GM19025 (cell line): ENCODE data around the gene KIAA1755.

Experiments used
- ATAC-seq: cut with Tn5 transposase; IDR thresholded peaks from one replicate; pipeline ENCODE4 v1.9.1; 2021; ENCODE audit warnings: mild to moderate bottlenecking, low read depth, moderate library complexity; ENCODE audit not compliant: unreplicated experiment

The KIAA1755 gene

DNA sequence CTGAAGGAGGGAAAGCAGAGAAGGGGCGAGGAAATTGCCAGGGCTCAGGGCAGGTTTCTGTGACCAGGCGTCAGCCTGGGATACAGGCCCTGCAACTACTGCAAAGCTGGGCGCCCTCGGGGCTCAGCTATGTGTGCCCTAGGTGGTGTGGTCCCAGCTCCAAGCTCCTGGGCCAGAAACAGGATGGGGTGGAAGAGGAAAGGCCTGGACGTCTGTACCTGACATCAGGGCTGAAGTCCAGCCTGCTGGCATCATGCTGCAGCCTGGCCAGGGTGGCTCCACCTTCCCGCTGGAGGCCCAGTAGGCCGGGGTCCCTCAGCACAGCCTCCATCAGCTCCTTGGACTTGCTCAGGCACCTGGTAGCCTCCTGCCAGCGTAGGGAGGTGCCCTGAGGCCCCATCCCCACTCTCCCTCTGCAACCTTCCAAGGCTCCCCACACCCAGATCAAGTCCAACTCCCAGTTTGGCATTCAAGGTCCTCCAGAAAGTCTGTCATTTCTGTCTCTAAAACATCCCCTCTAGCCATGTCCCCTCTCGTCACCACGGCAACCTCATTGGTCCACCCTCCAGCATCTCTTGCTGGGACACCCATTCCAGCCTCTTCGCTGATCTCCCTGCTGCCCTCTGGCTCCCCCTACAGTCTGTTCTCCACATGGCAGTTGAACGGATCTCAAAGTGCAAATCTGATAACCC, 38.2 kb downstream of the KIAA1755 start:
- no peak for ATAC-seq

GRCh38 chr20:38221119-38221589, 39.4 kb downstream of the KIAA1755 start:
- no peak for ATAC-seq

DNA sequence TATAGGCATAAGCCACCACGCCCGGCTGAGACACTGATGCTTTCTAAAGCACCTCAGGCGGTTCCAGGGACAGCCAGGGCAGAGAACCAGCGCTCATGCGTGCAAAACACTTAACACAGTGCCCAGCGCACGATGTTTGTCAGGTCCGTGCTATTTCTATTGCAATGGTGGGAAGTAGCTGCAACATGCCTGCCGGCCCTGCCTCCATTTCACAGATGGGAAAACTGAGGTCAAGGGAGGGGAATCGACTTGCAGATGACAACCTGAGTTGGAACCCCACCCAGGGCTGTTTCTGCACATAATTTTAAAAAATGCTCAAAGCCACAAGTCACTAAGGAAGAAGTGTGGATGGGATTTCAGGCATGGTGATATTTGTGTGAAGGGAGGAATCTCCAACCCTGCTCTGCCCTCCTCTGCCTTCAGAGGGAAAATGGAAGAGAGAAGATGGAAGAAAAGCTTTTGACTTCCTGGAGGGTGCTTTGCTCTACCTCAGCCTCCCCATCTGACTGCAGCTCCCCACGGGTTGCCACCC, 39.9 kb downstream of the KIAA1755 start:
- no peak for ATAC-seq

DNA sequence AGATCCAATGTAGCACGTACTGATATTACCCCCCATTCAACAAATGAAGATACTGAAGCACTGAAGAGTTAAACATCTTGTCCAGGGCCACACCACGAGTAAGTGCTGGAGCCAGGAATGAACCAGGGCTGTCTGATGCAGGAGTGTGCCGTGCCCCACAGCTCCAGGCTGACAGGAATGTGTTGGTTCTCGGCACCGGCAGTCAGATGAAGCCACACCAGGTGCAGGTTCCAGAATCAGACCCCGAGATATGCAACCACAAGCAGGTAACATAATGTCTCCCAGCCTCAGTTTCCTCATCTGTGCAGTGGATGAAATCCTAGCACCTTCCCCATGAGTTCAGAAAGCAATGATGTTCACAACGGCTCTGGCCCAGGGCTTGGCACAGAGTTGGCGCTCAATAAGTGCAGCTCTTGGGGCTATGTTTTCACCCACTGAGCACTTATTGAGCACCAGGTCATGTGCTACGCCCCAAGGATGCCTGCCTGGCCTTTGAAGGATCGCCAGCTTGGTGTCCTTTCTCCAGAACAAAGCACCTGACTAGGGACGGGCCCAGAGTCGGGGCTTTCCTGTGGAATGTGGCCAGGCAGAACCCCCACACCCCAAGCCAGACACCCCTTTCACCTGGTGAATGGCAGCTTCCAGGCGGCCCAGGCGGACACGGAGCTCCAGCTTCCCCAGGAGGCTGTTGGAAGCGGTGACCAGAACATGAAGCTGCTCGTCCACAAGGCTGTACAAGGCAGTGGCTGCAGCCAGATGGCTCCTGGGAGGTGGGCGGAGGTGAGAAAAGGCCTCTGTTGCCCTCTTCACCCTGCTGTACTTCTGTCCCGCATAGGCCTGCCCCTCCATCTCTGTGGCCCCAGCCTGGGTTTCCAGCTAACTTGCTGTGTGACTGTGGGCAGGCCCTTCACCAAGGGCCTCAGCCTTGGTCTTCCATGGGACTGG, 41.3 kb downstream of the KIAA1755 start:
- ATAC-seq = no peak

DNA sequence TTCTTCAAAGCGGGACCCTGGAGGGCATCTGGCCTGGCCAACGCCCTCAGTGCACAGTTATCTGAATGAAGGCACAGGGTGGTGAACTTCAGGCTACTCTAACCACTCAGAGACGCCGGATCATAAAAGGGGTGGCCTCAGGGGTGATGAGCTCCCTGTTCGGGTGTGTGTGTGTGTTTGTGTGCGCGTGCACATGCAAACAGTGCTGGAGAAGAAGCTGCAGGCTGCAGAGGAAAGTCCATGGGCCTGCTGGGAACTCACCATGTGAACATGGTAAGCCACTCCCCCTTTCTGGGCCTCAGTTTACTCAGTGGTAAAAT, 42.0 kb downstream of the KIAA1755 start:
- ATAC-seq = no peak

- no peak for ATAC-seq
Observed at GRCh38 chr20:38217791-38218565, 42.6 kb downstream of the KIAA1755 start.

DNA sequence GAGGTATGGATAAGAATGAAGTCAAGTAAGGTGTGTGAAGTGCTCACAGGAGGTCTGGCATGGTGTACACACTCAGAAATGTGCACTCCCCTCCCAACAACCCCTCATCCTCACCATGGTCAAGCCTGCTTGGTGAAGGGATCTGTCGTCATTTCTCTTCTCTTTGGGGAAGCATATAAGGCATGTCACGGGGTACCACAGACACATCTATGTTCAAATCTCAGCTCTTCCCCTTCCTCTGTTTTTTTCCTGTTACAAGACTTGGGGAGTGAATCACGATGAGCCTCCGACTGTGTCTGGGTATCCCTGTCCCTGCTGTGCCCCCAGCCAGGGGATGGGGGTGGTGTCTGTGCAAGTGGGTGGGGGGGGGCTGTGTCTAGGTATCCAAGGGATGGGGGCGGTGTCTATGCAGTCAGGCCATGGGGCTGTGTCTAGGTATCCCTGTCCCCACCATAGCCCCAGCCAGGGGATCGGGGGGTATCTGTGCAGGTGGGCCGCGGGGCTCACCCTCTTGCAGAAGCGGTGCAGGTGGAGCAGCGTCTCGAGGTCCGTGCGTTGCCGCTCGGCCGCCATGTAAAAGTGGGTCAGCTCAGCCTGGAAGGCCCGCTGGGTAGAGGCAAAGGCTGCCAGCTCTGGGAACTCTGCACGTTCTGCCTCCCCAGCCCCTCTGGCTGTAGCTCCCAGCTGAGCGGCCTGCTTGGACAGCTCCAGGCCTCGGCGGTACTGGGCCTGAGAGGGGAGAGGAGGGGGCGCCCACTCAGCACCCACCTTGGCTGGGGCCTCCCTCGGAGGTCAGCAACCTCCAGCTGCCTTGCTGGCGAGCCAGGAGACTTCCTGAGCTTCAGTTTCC, 43.6 kb downstream of the KIAA1755 start:
- no peak for ATAC-seq

GRCh38 chr20:38216201-38216600, 44.3 kb downstream of the KIAA1755 start:
- ATAC-seq = no peak

GRCh38 chr20:38215194-38216182, 45.0 kb downstream of the KIAA1755 start:
- ATAC-seq = no peak

GRCh38 chr20:38214256-38215193, 46.0 kb downstream of the KIAA1755 start:
- ATAC-seq = no peak

DNA sequence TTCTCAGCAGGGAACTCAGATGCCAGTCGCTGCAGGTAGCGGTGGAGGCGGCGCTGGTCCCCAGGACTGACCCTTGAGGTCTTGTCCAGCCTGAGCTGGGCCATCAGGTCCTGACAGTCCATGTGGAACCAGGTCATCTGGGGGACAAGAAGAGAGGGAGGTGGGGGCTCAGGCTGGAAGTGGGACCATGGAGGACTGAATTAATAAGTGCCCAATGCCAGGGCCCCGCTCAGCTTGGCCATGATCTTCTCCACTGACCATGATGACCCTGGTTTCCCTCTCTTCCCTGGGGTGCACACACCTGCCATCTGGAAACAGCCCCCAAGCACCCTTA, 47.0 kb downstream of the KIAA1755 start:
- ATAC-seq = no peak

- no peak for ATAC-seq
Observed at GRCh38 chr20:38212806-38213606, 47.5 kb downstream of the KIAA1755 start.

- no peak for ATAC-seq
Observed at GRCh38 chr20:38211200-38212097, 49.1 kb downstream of the KIAA1755 start.

DNA sequence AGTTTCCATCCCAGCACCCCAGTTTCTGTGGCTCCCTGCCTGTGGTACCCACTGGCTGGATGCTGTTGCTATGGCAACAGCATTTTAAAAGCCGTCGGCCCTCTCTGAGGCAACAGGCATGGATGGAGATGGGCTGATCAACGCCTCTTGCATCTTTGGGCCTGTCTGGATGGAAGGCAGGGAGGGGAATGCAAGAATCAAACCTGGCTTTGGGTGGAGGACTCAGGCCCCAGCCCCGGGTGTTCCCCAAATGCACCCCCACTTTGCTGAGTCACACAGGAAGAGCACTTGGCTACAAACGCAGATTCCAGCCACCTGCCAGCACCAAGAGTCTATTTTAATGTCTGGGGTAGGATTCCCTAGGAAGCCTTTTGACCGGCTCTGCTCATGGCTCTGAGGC, 49.8 kb downstream of the KIAA1755 start:
- no peak for ATAC-seq

- no peak for ATAC-seq
Observed at GRCh38 chr20:38209736-38210405, 50.7 kb downstream of the KIAA1755 start.
